GM23248 (cell line): ENCODE results near the gene COL11A2. TPM values are rescaled to one million over a fixed set of nuclear protein-coding genes. Genes with fewer than 3 reads are reported as not detected.
A peak's percentile ranks its signal among the peaks of the same experiment; 100 is the strongest.

Experiments
- DNase-seq: peaks from one replicate; pipeline ENCODE4 v3.0.0-alpha.2; 2015
- H2AFZ ChIP-seq: fragments of 200-600 bp; sonication (generic); 2 replicates; pipeline ENCODE4 v1.6.1; 2016; ENCODE audit warnings: antibody characterized with exemption
- H3F3A ChIP-seq: fragments of 200-600 bp; sonication (generic); 2 replicates; pipeline ENCODE4 v1.6.1; 2016; ENCODE audit warnings: mild to moderate bottlenecking, antibody characterized with exemption, mixed run types; ENCODE audit not compliant: insufficient read depth
- H3K27ac ChIP-seq: fragments of 200-600 bp; sonication (generic); 2 replicates; pipeline ENCODE4 v1.5.1; 2016; ENCODE audit warnings: mild to moderate bottlenecking
- H3K27me3 ChIP-seq: fragments of 200-600 bp; sonication (generic); replicated peaks from 2 replicates; pipeline ENCODE4 v1.6.1; 2016; ENCODE audit warnings: mild to moderate bottlenecking; ENCODE audit not compliant: insufficient read depth
- H3K36me3 ChIP-seq: fragments of 200-600 bp; sonication (generic); 2 replicates; pipeline ENCODE4 v1.6.1; 2016; ENCODE audit warnings: low read depth, mild to moderate bottlenecking
- H3K4me1 ChIP-seq: fragments of 200-600 bp; sonication (generic); 2 replicates; pipeline ENCODE4 v1.6.1; 2016; ENCODE audit warnings: mild to moderate bottlenecking; ENCODE audit not compliant: insufficient read depth
- H3K4me2 ChIP-seq: fragments of 200-600 bp; sonication (generic); one replicate; pipeline ENCODE4 v1.6.1; 2016; ENCODE audit warnings: mild to moderate bottlenecking; ENCODE audit not compliant: unreplicated experiment
- H3K4me3 ChIP-seq: fragments of 200-600 bp; sonication (generic); 2 replicates; pipeline ENCODE4 v1.5.1; 2016; ENCODE audit warnings: mild to moderate bottlenecking
- H3K79me2 ChIP-seq: fragments of 200-600 bp; sonication (generic); 2 replicates; pipeline ENCODE4 v1.6.1; 2016; ENCODE audit warnings: mild to moderate bottlenecking; ENCODE audit not compliant: insufficient read depth
- H3K9ac ChIP-seq: fragments of 200-600 bp; sonication (generic); 2 replicates; pipeline ENCODE4 v1.6.1; 2016; ENCODE audit warnings: mild to moderate bottlenecking
- H3K9me2 ChIP-seq: fragments of 200-600 bp; sonication (generic); 2 replicates; pipeline ENCODE4 v1.6.1; 2016; ENCODE audit warnings: mixed run types, mild to moderate bottlenecking, moderate library complexity; ENCODE audit not compliant: insufficient read depth
- H3K9me3 ChIP-seq: fragments of 200-600 bp; sonication (generic); one replicate; pipeline ENCODE4 v1.6.1; 2017; ENCODE audit warnings: low read depth
- H4K20me1 ChIP-seq: fragments of 200-600 bp; sonication (generic); 2 replicates; pipeline ENCODE4 v1.6.0; 2016; ENCODE audit not compliant: insufficient read depth
- EZH2 ChIP-seq: fragments of 200-600 bp; sonication (generic); IDR thresholded peaks from 2 replicates; pipeline ENCODE4 v1.6.1; 2018; ENCODE audit warnings: antibody characterized with exemption, mild to moderate bottlenecking; ENCODE audit not compliant: insufficient read depth, poor library complexity, severe bottlenecking
- EZH2phosphoT487 ChIP-seq: fragments of 200-600 bp; sonication (generic); IDR thresholded peaks from 2 replicates; pipeline ENCODE4 v1.6.1; 2018; ENCODE audit warnings: antibody characterized with exemption, moderate library complexity, mild to moderate bottlenecking, low read depth; ENCODE audit not compliant: insufficient read depth
- WGBS, 2 experiments: methylation state at CpG; one replicate each; pipeline ENCODE4 v1.1.6; 2015 to 2017; ENCODE audit warnings: low lambda C conversion rate in 2 of 2, low coverage in 1 of 2; ENCODE audit errors: missing lambda C conversion rate in 2 of 2; 5-methylcytosine and 5-hydroxymethylcytosine counted together
- in situ Hi-C: fragments of 300-500 bp; cut with MboI; formaldehyde crosslinking; loops from 2 replicates; pipeline ENCODE4 v1.15.0; 2020
- polyA plus RNA-seq: library from polyadenylated mRNA; unstranded; fragments of >200 nt; fragmentation: Nextera tagmentation; extraction: Ambion mirVana; gene quantifications from 2 replicates; pipeline ENCODE4 v1.2.1, GENCODE V29; 2016
- total RNA-seq: library from RNA; depleted of rRNA; stranded (reverse); fragments of >200 nt; shearing (Covaris generic); gene quantifications from 2 replicates; pipeline ENCODE4 v1.2.3, GENCODE V29; 2014

Gene COL11A2
- total and polyA plus RNA-seq, 2 experiments from 2014 or later = 0.31 to 0.32 TPM

DNA sequence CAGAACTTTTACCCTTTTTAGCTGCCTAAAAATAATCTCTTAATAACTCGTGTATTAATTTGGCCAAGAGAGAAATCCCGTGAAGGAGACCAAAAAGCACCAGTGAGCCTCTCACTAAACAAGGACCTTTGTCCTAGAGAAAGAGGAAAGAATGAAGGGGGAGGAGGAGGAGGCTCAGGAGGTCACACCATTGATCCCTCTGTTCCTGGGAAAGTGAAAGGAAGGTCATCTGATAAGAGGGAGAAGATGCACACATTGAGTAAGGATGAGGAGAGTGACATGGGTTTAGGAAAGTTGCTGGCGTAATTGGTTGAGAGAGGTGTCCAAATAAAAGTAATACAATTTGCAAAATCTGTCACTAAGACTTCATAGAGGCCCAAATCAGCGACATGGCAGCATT, 67.3 kb downstream of the COL11A2 start:
- in situ Hi-C loops = no loop called here
- TF ChIP-seq EZH2phosphoT487 = no peak
- no peak for TF ChIP-seq EZH2
- H2AFZ ChIP-seq = no peak overlapping the region
- 28 to 29% methylated on average over 4 of the region's 4 CpGs for WGBS, 2 experiments
- no peak overlapping the region for H3K4me2 ChIP-seq
- no peaks in the 10 kb centered on the region for H3K36me3 ChIP-seq
- no peaks in the 10 kb centered on the region for H3K79me2 ChIP-seq
- peaks cover 32% of the 10 kb centered on the region for H3K27me3 ChIP-seq
- no peaks in the 10 kb centered on the region for H4K20me1 ChIP-seq
- no peaks in the 10 kb centered on the region for H3K9me2 ChIP-seq
- no peaks in the 10 kb centered on the region for H3K9me3 ChIP-seq
- no peaks in the 10 kb centered on the region for H3K4me1 ChIP-seq
- DNase-seq = no peak
- no peaks in the 10 kb centered on the region for H3F3A ChIP-seq
- H3K4me3 ChIP-seq = no peak overlapping the region
- H3K9ac ChIP-seq = no peak overlapping the region
- no peak overlapping the region for H3K27ac ChIP-seq

DNA sequence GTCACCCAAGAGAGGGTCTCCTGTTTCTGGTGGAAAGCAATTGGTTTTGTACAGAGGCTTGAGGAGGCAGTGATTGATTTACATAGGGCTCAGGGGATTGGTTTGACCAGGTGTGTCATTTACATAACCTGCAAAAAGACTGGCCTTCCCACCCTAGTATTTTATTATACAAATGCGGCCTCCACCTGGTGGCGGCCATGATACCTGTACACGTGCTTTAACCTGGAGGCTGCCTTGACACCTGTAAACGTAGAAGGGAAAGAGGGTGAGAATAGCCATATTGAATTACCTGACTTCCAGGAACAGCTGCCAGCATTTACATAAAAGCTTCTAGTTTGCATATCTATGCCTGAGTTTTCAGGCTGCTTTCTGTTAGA, 67.8 kb downstream of the COL11A2 start:
- Histone ChIP-seq H3K4me2 (no peak overlapping the region), H4K20me1 (no peaks in the 10 kb centered on the region), H3K79me2 (no peaks in the 10 kb centered on the region), H3K27ac (no peak overlapping the region), H3K9me2 (no peaks in the 10 kb centered on the region), H3K9me3 (no peaks in the 10 kb centered on the region), H2AFZ (no peak overlapping the region), H3K36me3 (no peaks in the 10 kb centered on the region), H3F3A (no peaks in the 10 kb centered on the region), H3K27me3 (peaks cover 30% of the 10 kb centered on the region), H3K9ac (no peak overlapping the region), H3K4me3 (no peak overlapping the region), H3K4me1 (no peaks in the 10 kb centered on the region)
- in situ Hi-C loops = no loop called here
- WGBS, 2 experiments = 71 to 73% methylated on average over 4 of the region's 4 CpGs
- no peak for DNase-seq
- TF ChIP-seq EZH2 (no peak), EZH2phosphoT487 (no peak)

DNA sequence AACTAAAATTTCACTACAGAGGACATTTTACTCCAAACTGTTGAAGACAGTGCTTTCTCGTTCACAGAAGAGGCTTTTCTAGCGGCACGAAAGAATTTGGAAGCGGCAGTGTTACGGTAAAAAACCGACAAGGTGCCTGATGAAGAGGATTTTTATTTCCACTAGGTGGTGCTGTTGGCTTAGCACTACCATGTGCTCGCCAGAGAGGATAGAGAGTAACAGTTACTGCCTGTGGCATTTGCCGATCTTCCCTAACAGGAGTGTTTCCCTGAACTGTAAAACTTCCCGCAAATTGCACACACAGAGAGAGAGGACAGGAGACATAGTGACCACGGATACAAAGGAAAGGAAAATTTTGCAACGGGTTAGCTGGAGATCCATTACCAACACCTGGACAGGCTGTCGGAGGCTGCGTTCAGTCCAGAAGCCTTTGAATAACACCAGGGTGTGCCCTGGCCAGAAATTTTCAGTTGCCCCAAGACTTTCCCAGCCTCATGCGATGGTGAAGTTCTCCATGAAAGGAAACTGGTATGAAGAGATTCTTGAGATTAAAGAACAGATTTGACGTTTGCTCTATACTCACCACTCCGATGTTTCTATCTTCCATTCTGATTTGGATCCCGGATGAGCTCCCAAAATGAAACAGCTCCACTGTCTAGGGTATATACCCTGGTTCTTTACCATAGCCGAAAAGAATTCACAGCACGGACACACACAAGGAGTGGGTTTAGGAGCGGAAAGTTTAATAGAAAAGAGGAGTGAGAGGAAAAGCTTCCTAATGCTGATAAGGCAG, 68.3 kb downstream of the COL11A2 start:
- no peaks in the 10 kb centered on the region for H3K9me3 ChIP-seq
- in situ Hi-C loops = no loop called here
- peak; percentile 50 for DNase-seq
- no peaks in the 10 kb centered on the region for H4K20me1 ChIP-seq
- TF ChIP-seq EZH2phosphoT487 (no peak), EZH2 (no peak)
- H3K36me3 ChIP-seq = no peaks in the 10 kb centered on the region
- no peaks in the 10 kb centered on the region for H3F3A ChIP-seq
- no peak overlapping the region for H3K9ac ChIP-seq
- H3K79me2 ChIP-seq = no peaks in the 10 kb centered on the region
- no peak overlapping the region for H2AFZ ChIP-seq
- peaks cover 27% of the 10 kb centered on the region for H3K27me3 ChIP-seq
- 77% methylated on average over 20 of the region's 20 CpGs for WGBS, 2 experiments
- H3K4me2 ChIP-seq = no peak overlapping the region
- no peak overlapping the region for H3K4me3 ChIP-seq
- no peaks in the 10 kb centered on the region for H3K9me2 ChIP-seq
- H3K4me1 ChIP-seq = no peaks in the 10 kb centered on the region
- no peak overlapping the region for H3K27ac ChIP-seq

DNA sequence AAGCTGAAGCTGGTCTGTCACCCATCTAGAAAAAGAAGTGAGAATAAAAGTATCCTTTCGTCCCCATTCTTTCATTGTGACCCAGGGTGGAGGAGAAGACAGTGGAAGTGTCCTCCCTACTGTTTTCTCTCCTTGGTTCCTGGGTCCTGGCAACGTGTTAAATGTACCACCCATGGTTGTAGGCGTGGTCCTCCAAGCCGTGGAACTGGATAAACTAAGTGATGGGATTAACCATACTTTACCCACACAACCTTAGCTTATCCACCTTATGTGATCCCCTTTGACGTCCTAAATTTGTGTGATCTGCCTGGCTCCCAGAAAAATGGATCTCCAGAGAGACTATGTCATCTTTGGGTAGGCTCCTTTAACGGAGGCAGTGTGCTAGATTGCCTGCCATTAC, 69.1 kb downstream of the COL11A2 start:
- Histone ChIP-seq H3K4me1 (no peaks in the 10 kb centered on the region), H3K4me3 (no peak overlapping the region), H2AFZ (no peak overlapping the region), H3K27me3 (peaks cover 20% of the 10 kb centered on the region; the same call in 1 of the 2 replicates), H3K9ac (no peak overlapping the region), H3K9me3 (no peaks in the 10 kb centered on the region), H3K4me2 (no peak overlapping the region), H3F3A (no peaks in the 10 kb centered on the region), H3K9me2 (no peaks in the 10 kb centered on the region), H3K79me2 (no peaks in the 10 kb centered on the region), H4K20me1 (no peaks in the 10 kb centered on the region), H3K27ac (no peak overlapping the region), H3K36me3 (no peaks in the 10 kb centered on the region)
- in situ Hi-C loops = no loop called here
- TF ChIP-seq EZH2 = no peak
- no peak for TF ChIP-seq EZH2phosphoT487
- no peak for DNase-seq
- WGBS, 2 experiments = 48 to 56% methylated on average over 6 of the region's 6 CpGs
